Mucosa of descending colon (tissue), 3 donors: ENCODE data around the gene AOAH. TPM values are rescaled to one million over a fixed set of nuclear protein-coding genes. Genes with fewer than 3 reads are reported as not detected.

Experiments used
- ATAC-seq: fragments of 200-7000 bp; cut with Tn5 transposase; one replicate; pipeline ENCODE4 v1.9.1; 2020; ENCODE audit warnings: mild to moderate bottlenecking, moderate library complexity
- DNase-seq, 3 donors: peaks; one replicate each; pipeline ENCODE4 v3.0.0-alpha.2; 2020
- H3K36me3 ChIP-seq: fragments of 200-600 bp; one replicate; pipeline ENCODE4 v1.8.0; 2021; ENCODE audit warnings: low read depth, mild to moderate bottlenecking
- H3K4me1 ChIP-seq: fragments of 200-600 bp; one replicate; pipeline ENCODE4 v1.8.0; 2021; ENCODE audit warnings: low read depth, mild to moderate bottlenecking
- H3K4me3 ChIP-seq: fragments of 200-600 bp; one replicate; pipeline ENCODE4 v1.8.0; 2021; ENCODE audit warnings: mild to moderate bottlenecking
- H3K9me3 ChIP-seq: fragments of 200-600 bp; one replicate; pipeline ENCODE4 v1.8.0; 2021; ENCODE audit warnings: mild to moderate bottlenecking
- intact Hi-C, 2 donors: fragments of 100-400 bp; cut with DNase I in 1 of 2; cut with micrococcal nuclease in 1 of 2; formaldehyde crosslinking; loops; one replicate each; pipeline versions ENCODE4 v1.11.0 to v1.11.1; 2022; cut with DNase I, micrococcal nuclease
- total RNA-seq, 3 donors: library from RNA; stranded (reverse); fragmentation: NEBNext Ultra II Directional in 2 of 3; extraction: Animal tissue kit (Norgen Biotek cat#: 25700) in 2 of 3; gene quantifications; one replicate each; pipeline versions ENCODE4 v1.2.1 to v1.2.4, GENCODE V29; 2021 to 2023
- TF ChIP-seq, protein P1 (sequence below): fragments of 200-600 bp; IDR thresholded peaks from one replicate; pipeline ENCODE4 v1.8.0; 2022; ENCODE audit warnings: antibody characterized with exemption, mild to moderate bottlenecking
- donor health status: DM: no; HTN: no; CAD: no; lungs with moderate emphysema.
- donor health status: DM: no; HTN: no; CAD: no.
- donor health status: DM: no; HTN: yes; CAD: no.

The AOAH gene
- total RNA-seq, 3 donors from 2014 or later = 15.7 to 36.1 (median 28.8) TPM

DNA sequence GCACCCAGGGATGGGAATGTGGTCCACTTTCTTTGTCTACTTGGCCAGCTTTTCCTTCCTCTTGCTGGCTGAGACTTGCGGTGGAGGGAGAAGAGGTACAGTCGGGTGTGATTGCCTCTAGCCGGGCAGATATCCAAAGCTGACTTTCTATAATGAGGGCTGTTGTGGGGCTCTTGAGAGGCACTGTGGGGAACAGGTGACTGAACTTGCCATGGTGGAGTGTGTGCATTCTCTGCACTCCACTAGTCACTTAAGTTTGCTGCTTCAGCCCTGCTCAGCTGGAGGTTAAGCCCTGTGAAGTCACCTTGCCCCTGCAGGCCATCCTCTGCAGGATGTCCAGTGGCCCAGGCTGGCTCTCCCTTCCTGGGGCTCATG lies 116.6 kb downstream of the AOAH start:
- DNase-seq (no peak), ATAC-seq (no peak)
- Histone ChIP-seq H3K36me3 (no peaks in the 10 kb centered on the region), H3K4me1 (no peaks in the 10 kb centered on the region), H3K4me3 (no peak overlapping the region), H3K9me3 (no peaks in the 10 kb centered on the region)
- intact Hi-C loops = no loop called here
- TF ChIP-seq, protein P1, sequence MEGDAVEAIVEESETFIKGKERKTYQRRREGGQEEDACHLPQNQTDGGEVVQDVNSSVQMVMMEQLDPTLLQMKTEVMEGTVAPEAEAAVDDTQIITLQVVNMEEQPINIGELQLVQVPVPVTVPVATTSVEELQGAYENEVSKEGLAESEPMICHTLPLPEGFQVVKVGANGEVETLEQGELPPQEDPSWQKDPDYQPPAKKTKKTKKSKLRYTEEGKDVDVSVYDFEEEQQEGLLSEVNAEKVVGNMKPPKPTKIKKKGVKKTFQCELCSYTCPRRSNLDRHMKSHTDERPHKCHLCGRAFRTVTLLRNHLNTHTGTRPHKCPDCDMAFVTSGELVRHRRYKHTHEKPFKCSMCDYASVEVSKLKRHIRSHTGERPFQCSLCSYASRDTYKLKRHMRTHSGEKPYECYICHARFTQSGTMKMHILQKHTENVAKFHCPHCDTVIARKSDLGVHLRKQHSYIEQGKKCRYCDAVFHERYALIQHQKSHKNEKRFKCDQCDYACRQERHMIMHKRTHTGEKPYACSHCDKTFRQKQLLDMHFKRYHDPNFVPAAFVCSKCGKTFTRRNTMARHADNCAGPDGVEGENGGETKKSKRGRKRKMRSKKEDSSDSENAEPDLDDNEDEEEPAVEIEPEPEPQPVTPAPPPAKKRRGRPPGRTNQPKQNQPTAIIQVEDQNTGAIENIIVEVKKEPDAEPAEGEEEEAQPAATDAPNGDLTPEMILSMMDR = no peak

- Histone ChIP-seq H3K9me3 (no peaks in the 10 kb centered on the region), H3K4me3 (no peak overlapping the region), H3K4me1 (no peaks in the 10 kb centered on the region), H3K36me3 (no peaks in the 10 kb centered on the region)
- ATAC-seq (no peak), DNase-seq (no peak)
- intact Hi-C loops = no loop called here
- TF ChIP-seq, protein P1 = no peak
Observed at GRCh38 chr7:36606976-36607720, 117.1 kb downstream of the AOAH start.

- TF ChIP-seq, protein P1 = no peak
- intact Hi-C loops = no loop called here
- DNase-seq = no peak
Observed at GRCh38 chr7:36606153-36606975, 117.9 kb downstream of the AOAH start.

DNA sequence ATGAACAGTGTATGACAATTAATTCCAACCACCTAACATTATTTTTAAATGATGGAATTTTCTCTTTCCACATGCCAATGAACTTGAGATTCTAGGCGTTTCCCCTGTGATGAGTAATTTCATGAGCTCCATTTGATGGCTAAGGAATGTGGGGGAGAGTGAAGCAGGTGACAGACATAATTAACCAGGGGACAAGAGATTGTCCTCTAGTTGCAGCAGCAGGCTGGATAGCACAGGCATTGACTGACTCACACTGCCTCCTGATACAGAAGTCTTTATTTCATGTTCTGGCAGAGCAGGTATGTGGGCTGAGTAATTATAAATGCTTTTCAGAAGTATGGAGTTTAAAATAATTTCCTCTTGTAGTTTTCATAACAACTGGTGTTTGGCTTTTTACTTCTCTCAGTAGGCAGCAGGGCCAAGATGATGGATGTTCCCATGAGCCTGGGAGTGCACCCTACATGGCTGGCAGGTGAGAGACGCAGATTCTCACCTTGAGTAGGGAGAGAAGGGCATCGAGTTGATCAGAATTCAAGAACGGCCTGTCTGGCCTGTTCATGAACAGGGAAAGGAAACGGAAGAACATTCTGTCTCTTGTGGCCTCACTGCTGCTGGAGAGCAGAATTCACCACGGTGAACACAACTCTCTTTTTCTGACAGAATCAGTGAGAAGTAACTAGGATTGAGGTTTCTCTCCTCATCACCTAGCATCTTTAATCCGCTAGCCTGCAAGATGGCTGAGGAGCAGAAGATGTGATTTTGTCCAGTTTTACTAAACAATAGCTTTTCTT lies 118.8 kb downstream of the AOAH start:
- Histone ChIP-seq H3K4me1 (no peaks in the 10 kb centered on the region), H3K9me3 (no peaks in the 10 kb centered on the region), H3K4me3 (no peak overlapping the region), H3K36me3 (no peaks in the 10 kb centered on the region)
- no peak for ATAC-seq
- intact Hi-C loops = no loop called here
- DNase-seq = no peak
- TF ChIP-seq, protein P1 = no peak

More at GRCh38 chr7:36606153-36606975, 117.9 kb downstream of the AOAH start:
- Histone ChIP-seq H3K4me3 (no peak overlapping the region), H3K9me3 (no peaks in the 10 kb centered on the region), H3K36me3 (no peaks in the 10 kb centered on the region), H3K4me1 (no peaks in the 10 kb centered on the region)
- ATAC-seq = no peak

DNA sequence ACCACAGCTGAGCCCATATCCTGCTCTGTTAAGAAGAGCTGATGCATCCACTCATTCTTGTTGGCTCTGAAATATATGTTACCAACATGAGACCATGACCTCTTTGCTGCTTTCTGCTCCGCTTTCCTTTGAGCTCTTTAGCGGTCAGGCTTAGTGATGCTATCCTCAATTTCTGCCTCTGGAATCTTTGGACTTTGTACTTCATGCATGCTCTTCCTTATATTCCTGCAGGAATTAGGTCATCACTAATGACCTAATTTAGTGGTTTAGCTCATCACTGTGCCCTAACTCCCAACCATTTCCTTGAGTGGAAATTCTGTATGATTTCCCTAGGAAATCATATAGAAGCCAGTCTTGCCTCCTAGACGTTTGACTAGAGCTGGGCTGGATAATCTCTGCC lies 119.5 kb downstream of the AOAH start:
- Histone ChIP-seq H3K9me3 (no peaks in the 10 kb centered on the region), H3K4me1 (no peaks in the 10 kb centered on the region), H3K4me3 (no peak overlapping the region), H3K36me3 (no peaks in the 10 kb centered on the region)
- intact Hi-C loops = no loop called here
- ATAC-seq = no peak
- no peak for DNase-seq
- TF ChIP-seq, protein P1 = no peak
